Right cardiac atrium (tissue), 5 donors: Measurements from ENCODE around the gene SPRYD4. TPM values are rescaled to one million over a fixed set of nuclear protein-coding genes. Genes with fewer than 3 reads are reported as not detected.
A peak's percentile ranks its signal among the peaks of the same experiment; 100 is the strongest.

Source experiments
- ATAC-seq, 2 donors: fragments of 200-7000 bp; cut with Tn5 transposase; one replicate each; pipeline versions ENCODE4 v1.8.0 to v1.9.1; 2020; ENCODE audit warnings: moderate library complexity in 2 of 2, mild to moderate bottlenecking in 1 of 2
- DNase-seq, 3 donors: peaks; one replicate each; pipeline ENCODE4 v3.0.0-alpha.2; 2020
- H3K27ac ChIP-seq: one replicate; pipeline ENCODE4 v1.5.1; 2013; ENCODE audit warnings: mild to moderate bottlenecking, low read length, control low read depth, moderate library complexity
- H3K27me3 ChIP-seq: one replicate; pipeline ENCODE4 v1.6.1; 2013; ENCODE audit not compliant: control insufficient read depth, insufficient read depth
- H3K4me1 ChIP-seq: one replicate; pipeline ENCODE4 v1.6.1; 2013; ENCODE audit warnings: low read length; ENCODE audit not compliant: control insufficient read depth, insufficient read depth
- H3K4me3 ChIP-seq: one replicate; pipeline ENCODE4 v1.5.1; 2013; ENCODE audit warnings: low read length, control low read depth
- H3K9me3 ChIP-seq: one replicate; pipeline ENCODE4 v1.6.1; 2013; ENCODE audit warnings: low read length; ENCODE audit not compliant: control insufficient read depth
- WGBS: extraction: QIAGEN DNeasy Blood & Tissue Kit; methylation state at CpG from one replicate; pipeline ENCODE4 v1.1.7; 2013; 5-methylcytosine and 5-hydroxymethylcytosine counted together
- intact Hi-C, 4 donors: fragments of 100-400 bp; cut with DNase I; formaldehyde crosslinking; loops; one replicate each; pipeline versions ENCODE4 v1.11.0 to v1.14.0; 2022 to 2023
- polyA plus RNA-seq: library from polyadenylated mRNA; stranded (reverse); fragments of 200-250 nt; gene quantifications from one replicate; pipeline ENCODE4 v1.2.3, GENCODE V29; 2013
- total RNA-seq, 4 donors: library from RNA; stranded (reverse); fragmentation: NEBNext Ultra II Directional; extraction: Animal tissue kit (Norgen Biotek cat#: 25700); gene quantifications; one replicate each; pipeline ENCODE4 v1.2.1, GENCODE V29; 2021
- donor health status: healthy with polysubstance abuse.
- donor health status: DM: no; HTN: yes; CAD: no.
- donor health status: DM: no; HTN: no; CAD: no.
- donor health status: DM: no; HTN: yes; CAD: no; lungs with severe emphysema.
- donor health status: DM: yes; HTN: yes; CAD: no.

Gene SPRYD4
- total and polyA plus RNA-seq, 5 donors, result 2.6 to 3.3 (median 2.8) TPM

- Histone ChIP-seq H3K4me1 (no peaks in the 10 kb centered on the region), H3K9me3 (no peaks in the 10 kb centered on the region), H3K27me3 (no peaks in the 10 kb centered on the region), H3K4me3 (peak overlapping the region; percentile 51), H3K27ac (no peak overlapping the region)
- intact Hi-C loops, result loop anchor here in 1 of 4 donors (10.0 kb wide), 1 partner anchor 85 kb away; the partner anchor contains the start of genes APOF and STAT2
- ATAC-seq (no peak), DNase-seq (no peak)
- 37% methylated on average over 5 of the region's 5 CpGs for WGBS
Observed at GRCh38 chr12:56449622-56449984, 18.8 kb upstream of the SPRYD4 start.

- no peaks in the 10 kb centered on the region for H3K4me1 ChIP-seq
- no peak for DNase-seq
- ATAC-seq, result no peak
- intact Hi-C loops, result loop anchor here in 1 of 4 donors (10.0 kb wide), 1 partner anchor 95 kb away; no protein-coding TSS in a partner anchor
- no peaks in the 10 kb centered on the region for H3K9me3 ChIP-seq
- no peak overlapping the region for H3K4me3 ChIP-seq
- H3K27me3 ChIP-seq, result no peaks in the 10 kb centered on the region
- 88% methylated on average over 3 of the region's 3 CpGs for WGBS
- no peak overlapping the region for H3K27ac ChIP-seq
Observed at GRCh38 chr12:56450241-56450640, 18.1 kb upstream of the SPRYD4 start.

DNA sequence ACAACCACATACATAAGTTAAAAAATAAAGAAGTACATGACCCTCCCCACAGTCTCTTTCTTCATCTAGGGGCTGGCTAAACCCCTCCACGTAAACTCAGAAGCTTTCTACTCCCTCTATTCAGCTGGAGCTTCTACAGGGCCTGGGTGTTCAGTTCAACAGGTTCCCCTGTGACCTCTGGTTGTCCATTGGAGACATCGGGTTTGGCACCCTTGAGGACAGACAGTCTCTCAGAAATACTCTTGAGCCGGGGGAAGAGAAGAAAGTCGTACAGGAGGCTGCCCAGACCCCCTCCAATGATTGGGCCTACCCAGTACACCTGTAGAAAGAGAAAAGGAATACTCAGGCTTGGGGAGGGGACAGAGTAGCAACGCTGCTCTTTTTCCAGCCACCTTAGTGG, 17.2 kb upstream of the SPRYD4 start:
- no peaks in the 10 kb centered on the region for H3K4me1 ChIP-seq
- H3K9me3 ChIP-seq, result no peaks in the 10 kb centered on the region
- 63% methylated on average over 5 of the region's 5 CpGs for WGBS
- no peak for ATAC-seq
- H3K4me3 ChIP-seq, result no peak overlapping the region
- no peak overlapping the region for H3K27ac ChIP-seq
- intact Hi-C loops, result loop anchor here in 1 of 4 donors (10.0 kb wide), 1 partner anchor 96 kb away; no protein-coding TSS in a partner anchor
- no peak for DNase-seq
- H3K27me3 ChIP-seq, result no peaks in the 10 kb centered on the region

GRCh38 chr12:56454557-56454956, 13.8 kb upstream of the SPRYD4 start, which contains the start of gene MIP:
Gene MIP (minus strand): TSS chr12:56454657. CDS start chr12:56454613, 44 bp downstream.
- H3K4me1 ChIP-seq, result no peaks in the 10 kb centered on the region
- WGBS, result 84% methylated on average over 5 of the region's 5 CpGs
- no peak within 1 kb of the TSS for H3K4me3 ChIP-seq
- intact Hi-C loops, result loop anchor here in 1 of 4 donors (10.0 kb wide), 1 partner anchor 100 kb away; no protein-coding TSS in a partner anchor
- no peaks in the 10 kb centered on the region for H3K9me3 ChIP-seq
- H3K27ac ChIP-seq, result no peak within 1 kb of the TSS
- no peaks in the 10 kb centered on the region for H3K27me3 ChIP-seq
- DNase-seq, result no peak
- no peak for ATAC-seq

- no peaks in the 10 kb centered on the region for H3K27me3 ChIP-seq
- no peaks in the 10 kb centered on the region for H3K4me1 ChIP-seq
- 86% methylated on average over 4 of the region's 4 CpGs for WGBS
- H3K9me3 ChIP-seq, result no peaks in the 10 kb centered on the region
- intact Hi-C loops, result loop anchor here in 1 of 4 donors (10.0 kb wide), 1 partner anchor 103 kb away; no protein-coding TSS in a partner anchor
- no peak overlapping the region for H3K4me3 ChIP-seq
- ATAC-seq (no peak), DNase-seq (no peak)
- H3K27ac ChIP-seq, result no peak overlapping the region
Observed at GRCh38 chr12:56457817-56458216, 10.6 kb upstream of the SPRYD4 start.

GRCh38 chr12:56461235-56462159, 6.9 kb upstream of the SPRYD4 start:
- intact Hi-C loops, result loop anchor here in 1 of 4 donors (5.0 to 10.0 kb wide), 3 partner anchors 127 to 334 kb away; partner anchors contain the start of genes ESYT1, IL23A and PAN2
- ATAC-seq (no peak), DNase-seq (no peak)
- H3K27ac ChIP-seq, result no peak overlapping the region
- 86% methylated on average over 11 of the region's 11 CpGs for WGBS
- H3K4me3 ChIP-seq, result no peak overlapping the region
- no peaks in the 10 kb centered on the region for H3K27me3 ChIP-seq
- H3K4me1 ChIP-seq, result no peaks in the 10 kb centered on the region
- no peaks in the 10 kb centered on the region for H3K9me3 ChIP-seq

GRCh38 chr12:56462565-56462964, 5.8 kb upstream of the SPRYD4 start:
- Histone ChIP-seq H3K4me3 (no peak overlapping the region), H3K27me3 (no peaks in the 10 kb centered on the region), H3K27ac (no peak overlapping the region), H3K4me1 (no peaks in the 10 kb centered on the region), H3K9me3 (no peaks in the 10 kb centered on the region)
- intact Hi-C loops, result loop anchor here in 1 of 4 donors (5.0 to 10.0 kb wide), 3 partner anchors 128 to 335 kb away; partner anchors contain the start of genes ESYT1, IL23A and PAN2
- ATAC-seq (no peak), DNase-seq (no peak)

DNA sequence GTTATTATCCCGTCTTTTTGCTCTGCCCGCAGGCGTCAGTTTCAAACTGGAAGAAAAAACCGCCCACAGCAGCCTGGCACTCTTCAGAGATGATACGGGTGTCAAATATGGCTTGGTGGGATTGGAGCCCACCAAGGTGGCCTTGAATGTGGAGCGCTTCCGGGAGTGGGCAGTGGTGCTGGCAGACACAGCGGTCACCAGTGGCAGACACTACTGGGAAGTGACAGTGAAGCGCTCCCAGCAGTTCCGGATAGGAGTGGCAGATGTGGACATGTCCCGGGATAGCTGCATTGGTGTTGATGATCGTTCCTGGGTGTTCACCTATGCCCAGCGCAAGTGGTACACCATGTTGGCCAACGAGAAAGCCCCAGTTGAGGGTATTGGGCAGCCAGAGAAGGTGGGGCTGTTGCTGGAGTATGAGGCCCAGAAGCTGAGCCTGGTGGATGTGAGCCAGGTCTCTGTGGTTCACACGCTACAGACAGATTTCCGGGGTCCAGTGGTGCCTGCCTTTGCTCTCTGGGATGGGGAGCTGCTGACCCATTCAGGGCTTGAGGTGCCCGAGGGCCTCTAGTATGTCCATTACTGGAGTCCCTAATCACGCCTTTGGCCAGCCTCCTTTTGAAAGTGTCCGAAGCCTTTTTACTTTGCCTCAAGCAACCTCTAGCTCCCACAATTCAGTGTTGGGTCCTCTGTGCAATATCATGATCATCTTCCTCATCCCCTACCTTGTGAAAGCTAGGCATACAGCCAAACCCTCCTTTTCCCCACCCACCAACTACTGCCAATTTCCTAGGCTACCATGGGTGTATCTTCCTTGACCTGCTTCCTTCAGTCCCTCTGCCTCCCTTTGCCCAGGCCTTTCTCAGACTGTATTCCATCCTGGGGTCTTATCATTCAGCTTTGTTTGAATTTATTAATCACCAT, 891 bp downstream of the SPRYD4 start:
- peak; percentile 59 to 61 for ATAC-seq

GRCh38 chr12:56474389-56474788, 6.0 kb downstream of the SPRYD4 start:
- intact Hi-C loops, result no loop called here
- 92% methylated on average over 9 of the region's 9 CpGs for WGBS

More for the DNA sequence above, 891 bp downstream of the SPRYD4 start:
- Histone ChIP-seq H3K9me3 (no peaks in the 10 kb centered on the region), H3K4me3 (peak overlapping the region; percentile 87), H3K27me3 (no peaks in the 10 kb centered on the region), H3K27ac (peak overlapping the region; percentile 55), H3K4me1 (peaks cover 6% of the 10 kb centered on the region)
- DNase-seq, result peak; percentile 41 to 69 (median 69)
- intact Hi-C loops, result loop anchor here in 2 of 4 donors (5.0 to 10.0 kb wide), 2 partner anchors 134 to 277 kb away; partner anchors contain the start of genes IL23A (in 1 of the 2) and PAN2 (in 1 of the 2)
- WGBS, result 43% methylated on average over 19 of the region's 19 CpGs

GRCh38 chr12:56476143-56476542, 7.8 kb downstream of the SPRYD4 start:
- Histone ChIP-seq H3K27ac (no peak overlapping the region), H3K9me3 (no peaks in the 10 kb centered on the region), H3K27me3 (no peaks in the 10 kb centered on the region), H3K4me3 (no peak overlapping the region), H3K4me1 (no peaks in the 10 kb centered on the region)
- DNase-seq (no peak), ATAC-seq (no peak)
- 84% methylated on average over 6 of the region's 6 CpGs for WGBS
- intact Hi-C loops, result no loop called here

More at GRCh38 chr12:56474389-56474788, 6.0 kb downstream of the SPRYD4 start:
- Histone ChIP-seq H3K27ac (no peak overlapping the region), H3K27me3 (no peaks in the 10 kb centered on the region), H3K4me1 (peaks cover 1% of the 10 kb centered on the region), H3K4me3 (no peak overlapping the region), H3K9me3 (no peaks in the 10 kb centered on the region)
- ATAC-seq (no peak), DNase-seq (no peak)
